HG03097 (cell line): ENCODE measurements around the gene B3GNT8.
"Not testable (repeated sequence)": the region's sequence is repeated elsewhere in the genome, so short reads cannot be mapped to it uniquely, and the experiment has no call there.

ENCODE experiments used
- ATAC-seq: cut with Tn5 transposase; IDR thresholded peaks from one replicate; pipeline ENCODE4 v1.9.1; 2021; ENCODE audit not compliant: unreplicated experiment, low FRiP score

The B3GNT8 gene

GRCh38 chr19:41437944-41438574 lies 10.9 kb upstream of the B3GNT8 start:
- ATAC-seq, result no peak

- no peak for ATAC-seq
Measured at GRCh38 chr19:41436674-41436951, 9.4 kb upstream of the B3GNT8 start.

GRCh38 chr19:41435936-41436673 lies 8.9 kb upstream of the B3GNT8 start:
- ATAC-seq, result no peak

GRCh38 chr19:41435376-41435775 lies 8.2 kb upstream of the B3GNT8 start:
- not testable (repeated sequence) for ATAC-seq

GRCh38 chr19:41434450-41434849 lies 7.3 kb upstream of the B3GNT8 start:
- no peak for ATAC-seq

GRCh38 chr19:41433171-41433570 lies 6.0 kb upstream of the B3GNT8 start:
- no peak for ATAC-seq

- ATAC-seq, result no peak
Measured at GRCh38 chr19:41431426-41432386, 4.5 kb upstream of the B3GNT8 start.

GRCh38 chr19:41430922-41431321 lies 3.7 kb upstream of the B3GNT8 start:
- ATAC-seq, result no peak

- no peak for ATAC-seq
Measured at GRCh38 chr19:41428481-41428859, 1.3 kb upstream of the B3GNT8 start.

- no peak for ATAC-seq
Measured at GRCh38 chr19:41427647-41428480, 690 bp upstream of the B3GNT8 start.

GRCh38 chr19:41426116-41426841 lies 895 bp downstream of the B3GNT8 start:
- ATAC-seq, result no peak

- no peak for ATAC-seq
Measured at GRCh38 chr19:41425174-41426115, 1.7 kb downstream of the B3GNT8 start.

GRCh38 chr19:41424335-41425173 lies 2.6 kb downstream of the B3GNT8 start:
- no peak for ATAC-seq

GRCh38 chr19:41422955-41423354 lies 4.2 kb downstream of the B3GNT8 start:
- ATAC-seq, result no peak

GRCh38 chr19:41422456-41422855 lies 4.7 kb downstream of the B3GNT8 start:
- ATAC-seq, result no peak

- no peak for ATAC-seq
Measured at GRCh38 chr19:41421973-41422372, 5.2 kb downstream of the B3GNT8 start.

GRCh38 chr19:41421314-41421713 lies 5.9 kb downstream of the B3GNT8 start:
- no peak for ATAC-seq
